D341Med (cell line): ENCODE data around the gene LYRM1.
A peak's percentile ranks its signal among the peaks of the same experiment; 100 is the strongest.
"Not testable (repeated sequence)": the region's sequence is repeated elsewhere in the genome, so short reads cannot be mapped to it uniquely, and the experiment has no call there.

Experiments
- DNase-seq: peaks from one replicate; pipeline ENCODE4 v3.0.0; 2012; ENCODE audit warnings: low spot score

The LYRM1 gene

GRCh38 chr16:20902426-20902825 is 1.9 kb downstream of the LYRM1 start:
- peak; percentile 52 for DNase-seq

- no peak for DNase-seq
These were observed 2.7 kb downstream of the LYRM1 start for GRCh38 chr16:20903116-20903898.

GRCh38 chr16:20903899-20904506 is 3.4 kb downstream of the LYRM1 start:
- no peak for DNase-seq

- DNase-seq: no peak
These were observed 4.0 kb downstream of the LYRM1 start for GRCh38 chr16:20904507-20905081.

GRCh38 chr16:20905576-20905975 is 5.0 kb downstream of the LYRM1 start:
- no peak for DNase-seq

- no peak for DNase-seq
These were observed 6.0 kb downstream of the LYRM1 start for GRCh38 chr16:20906341-20907255.

GRCh38 chr16:20910781-20911321 is 10.3 kb downstream of the LYRM1 start:
- no peak for DNase-seq

- no peak for DNase-seq
These were observed 10.8 kb downstream of the LYRM1 start for GRCh38 chr16:20911361-20911760.

- no peak for DNase-seq
These were observed 15.7 kb downstream of the LYRM1 start for GRCh38 chr16:20916289-20916688.

- no peak for DNase-seq
These were observed 16.4 kb downstream of the LYRM1 start for GRCh38 chr16:20916942-20917341.

GRCh38 chr16:20918486-20919239 is 18.1 kb downstream of the LYRM1 start:
- no peak for DNase-seq

GRCh38 chr16:20920091-20920490 is 19.5 kb downstream of the LYRM1 start:
- DNase-seq: no peak

- DNase-seq: no peak
These were observed 20.2 kb downstream of the LYRM1 start for GRCh38 chr16:20920799-20921198.

- no peak for DNase-seq
These were observed 23.3 kb downstream of the LYRM1 start for GRCh38 chr16:20923876-20924275.

GRCh38 chr16:20925751-20926150 is 25.2 kb downstream of the LYRM1 start:
- DNase-seq: no peak

- DNase-seq: no peak
These were observed 28.3 kb downstream of the LYRM1 start for GRCh38 chr16:20928774-20929411.

- DNase-seq: not testable (repeated sequence)
These were observed 29.2 kb downstream of the LYRM1 start for GRCh38 chr16:20929676-20930364.

GRCh38 chr16:20930365-20930690 is 29.8 kb downstream of the LYRM1 start:
- no peak for DNase-seq

GRCh38 chr16:20931066-20931600 is 30.6 kb downstream of the LYRM1 start:
- no peak for DNase-seq

GRCh38 chr16:20933589-20933988 is 33.0 kb downstream of the LYRM1 start:
- DNase-seq: no peak
